ENCODE data around the gene HES4.

- TF ChIP-seq CTCF (IDR thresholded peaks at IDR 0.05) (no peak), EP300 (IDR thresholded peaks at IDR 0.05) (no peak), POLR2A (IDR thresholded peaks at IDR 0.05) (no peak), POLR2AphosphoS5 (IDR thresholded peaks at IDR 0.05) (no peak)
Measured at GRCh38 chr1:950881-951280, 49.0 kb downstream of the HES4 start.
